ENCODE results near the gene UNC13A. TPM values are rescaled to one million over a fixed set of nuclear protein-coding genes. Genes with fewer than 3 reads are reported as not detected.
A peak's percentile ranks its signal among the peaks of the same experiment; 100 is the strongest.

Gene UNC13A
- total and polyA plus RNA-seq, 2 of the 13 experiments (the other 11 are each of a cell fraction or from before 2014, with no cell fraction given) = 0.11 to 0.45 TPM

- TF ChIP-seq KDM4B (CRISPR knock-in tag; IDR thresholded peaks at IDR 0.05) (0 out of 2 replicates have a peak, but pooled peaks have one; percentile 41), ARNT (IDR thresholded peaks at IDR 0.05) (no peak), SUZ12 (IDR thresholded peaks at IDR 0.05; ENCODE audit: low read depth, low read length) (no peak), ZNF589 (CRISPR knock-in tag; conservative IDR thresholded peaks at IDR 0.05) (peak; percentile 98), SMC3 (IDR thresholded peaks at IDR 0.05; ENCODE audit: low read length) (no peak; the same call in 1 of the 2 replicates), ZNF331 (CRISPR knock-in tag; IDR thresholded peaks at IDR 0.05) (peak; percentile 95), FOXM1 (CRISPR knock-in tag; IDR thresholded peaks at IDR 0.05) (0 out of 2 replicates have a peak, but pooled peaks have one; percentile 27), KDM1A (CRISPR knock-in tag; IDR thresholded peaks at IDR 0.05) (peak; percentile 54; the same call in 1 of the 2 replicates), TCF7 (IDR thresholded peaks at IDR 0.05; ENCODE audit: low read depth) (no peak), TCF12 (IDR thresholded peaks at IDR 0.05) (no peak), TCF12 (CRISPR knock-in tag; IDR thresholded peaks at IDR 0.05) (no peak; the same call in 1 of the 2 replicates), GABPA (IDR thresholded peaks at IDR 0.05; ENCODE audit: low read depth, low read length) (no peak), GABPA (CRISPR knock-in tag; IDR thresholded peaks at IDR 0.05; ENCODE audit: low read depth) (no peak), ZNF205 (CRISPR knock-in tag; IDR thresholded peaks at IDR 0.05) (peak; percentile 94), CENPBD1 (CRISPR knock-in tag; IDR thresholded peaks at IDR 0.05; ENCODE audit: borderline replicate concordance, low read depth) (no peak; the same call in 1 of the 2 replicates), ZBTB21 (CRISPR knock-in tag; IDR thresholded peaks at IDR 0.05) (peak; percentile 52; the same call in 1 of the 2 replicates), ETV6 (CRISPR knock-in tag; conservative IDR thresholded peaks at IDR 0.05) (peak; percentile 97), MIER3 (CRISPR knock-in tag; IDR thresholded peaks at IDR 0.05; ENCODE audit: borderline replicate concordance) (peak; percentile 82; the same call in 1 of the 2 replicates), FOXK1 (CRISPR knock-in tag; IDR thresholded peaks at IDR 0.05; ENCODE audit: borderline replicate concordance, low read depth) (0 out of 2 replicates have a peak, but pooled peaks have one; percentile 8), GATA4 (IDR thresholded peaks at IDR 0.05; ENCODE audit: borderline replicate concordance, low read depth) (no peak), SP1 (IDR thresholded peaks at IDR 0.05) (no peak), SP1 (CRISPR knock-in tag; IDR thresholded peaks at IDR 0.05) (peak; percentile 90), TOPORS (CRISPR knock-in tag; IDR thresholded peaks at IDR 0.05) (peak; percentile 97), MAFG (CRISPR knock-in tag; IDR thresholded peaks at IDR 0.05) (no peak), KAT8 (CRISPR knock-in tag; IDR thresholded peaks at IDR 0.05) (peak; percentile 83), MAX (IDR thresholded peaks at IDR 0.05) (peak; percentile 97), ARID2 (CRISPR knock-in tag; IDR thresholded peaks at IDR 0.05; ENCODE audit: borderline replicate concordance) (peak; percentile 90; the same call in 1 of the 2 replicates), CENPX (CRISPR knock-in tag; IDR thresholded peaks at IDR 0.05) (no peak), SALL1 (CRISPR knock-in tag; IDR thresholded peaks at IDR 0.05) (peak; percentile 99)
- TF ChIP-seq, protein P1, sequence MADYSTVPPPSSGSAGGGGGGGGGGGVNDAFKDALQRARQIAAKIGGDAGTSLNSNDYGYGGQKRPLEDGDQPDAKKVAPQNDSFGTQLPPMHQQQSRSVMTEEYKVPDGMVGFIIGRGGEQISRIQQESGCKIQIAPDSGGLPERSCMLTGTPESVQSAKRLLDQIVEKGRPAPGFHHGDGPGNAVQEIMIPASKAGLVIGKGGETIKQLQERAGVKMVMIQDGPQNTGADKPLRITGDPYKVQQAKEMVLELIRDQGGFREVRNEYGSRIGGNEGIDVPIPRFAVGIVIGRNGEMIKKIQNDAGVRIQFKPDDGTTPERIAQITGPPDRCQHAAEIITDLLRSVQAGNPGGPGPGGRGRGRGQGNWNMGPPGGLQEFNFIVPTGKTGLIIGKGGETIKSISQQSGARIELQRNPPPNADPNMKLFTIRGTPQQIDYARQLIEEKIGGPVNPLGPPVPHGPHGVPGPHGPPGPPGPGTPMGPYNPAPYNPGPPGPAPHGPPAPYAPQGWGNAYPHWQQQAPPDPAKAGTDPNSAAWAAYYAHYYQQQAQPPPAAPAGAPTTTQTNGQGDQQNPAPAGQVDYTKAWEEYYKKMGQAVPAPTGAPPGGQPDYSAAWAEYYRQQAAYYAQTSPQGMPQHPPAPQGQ (CRISPR knock-in tag; IDR thresholded peaks at IDR 0.05; ENCODE audit: borderline replicate concordance) = peak; percentile 81; the same call in 1 of the 2 replicates
- TF ChIP-seq, protein P2, sequence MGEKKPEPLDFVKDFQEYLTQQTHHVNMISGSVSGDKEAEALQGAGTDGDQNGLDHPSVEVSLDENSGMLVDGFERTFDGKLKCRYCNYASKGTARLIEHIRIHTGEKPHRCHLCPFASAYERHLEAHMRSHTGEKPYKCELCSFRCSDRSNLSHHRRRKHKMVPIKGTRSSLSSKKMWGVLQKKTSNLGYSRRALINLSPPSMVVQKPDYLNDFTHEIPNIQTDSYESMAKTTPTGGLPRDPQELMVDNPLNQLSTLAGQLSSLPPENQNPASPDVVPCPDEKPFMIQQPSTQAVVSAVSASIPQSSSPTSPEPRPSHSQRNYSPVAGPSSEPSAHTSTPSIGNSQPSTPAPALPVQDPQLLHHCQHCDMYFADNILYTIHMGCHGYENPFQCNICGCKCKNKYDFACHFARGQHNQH (CRISPR knock-in tag; IDR thresholded peaks at IDR 0.05) = peak; percentile 91
Measured at GRCh38 chr19:17605761-17606589, 82.2 kb downstream of the UNC13A start (continued).

Measured in HepG2 (cell line).